ENCODE measurements around the gene UBR2. TPM values are rescaled to one million over a fixed set of nuclear protein-coding genes. Genes with fewer than 3 reads are reported as not detected.

The UBR2 gene
- total RNA-seq, 1 experiment from 2014 or later: 21.1 TPM

- intact Hi-C loops (cut with micrococcal nuclease; ENCODE audit: unreplicated experiment): loop anchor here (5.0 kb wide), 1 partner anchor 346 kb away; the partner anchor contains the start of gene MRPS10
- TF ChIP-seq CTCF (conservative IDR thresholded peaks at IDR 0.05) (no peak), EZH2 (IDR thresholded peaks at IDR 0.05; ENCODE audit: low read depth) (no peak)
- CTCF ChIA-PET: interaction anchor here (1.5 kb wide), 1 partner anchor 15 kb away, joined by 5 read pairs; no protein-coding TSS in a partner anchor
Measured at GRCh38 chr6:42562788-42563405, 932 bp upstream of the UBR2 start.

GRCh38 chr6:42564506-42564825 lies 637 bp downstream of the UBR2 start:
- peak overlapping the region; percentile 78 for H3K4me2 ChIP-seq
- H3K4me3 ChIP-seq: peak overlapping the region; percentile 65
- H3F3A ChIP-seq (ENCODE audit: insufficient read depth, low read depth): no peaks in the 10 kb centered on the region; the same call in 1 of the 2 replicates
- peaks cover 53% of the 10 kb centered on the region for H3K79me2 ChIP-seq (ENCODE audit: low read depth)
- intact Hi-C loops (cut with micrococcal nuclease; ENCODE audit: unreplicated experiment): loop anchor here (5.0 kb wide), 1 partner anchor 347 kb away; the partner anchor contains the start of gene MRPS10
- ChIA-PET POLR2A (ENCODE audit: unreplicated experiment) (interaction anchor here (0.6 to 0.7 kb wide), 3 partner anchors 315 to 1065 kb away, joined by 3 to 4 read pairs (median 4); no protein-coding TSS in a partner anchor), CTCF (interaction anchor here (0.7 to 1.5 kb wide), 2 partner anchors 13 to 17 kb away, joined by 3 to 9 read pairs; no protein-coding TSS in a partner anchor)
- TF ChIP-seq EZH2 (IDR thresholded peaks at IDR 0.05; ENCODE audit: low read depth): no peak
- TF ChIP-seq CTCF (conservative IDR thresholded peaks at IDR 0.05): no peak
- H3K9me3 ChIP-seq (ENCODE audit: insufficient read depth, low read depth): peaks cover 7% of the 10 kb centered on the region
- H3K27me3 ChIP-seq (ENCODE audit: insufficient read depth, low read depth): no peaks in the 10 kb centered on the region
- peak overlapping the region; percentile 86 for H2AFZ ChIP-seq
- peak overlapping the region; percentile 76 for H3K27ac ChIP-seq
- H3K9me2 ChIP-seq (ENCODE audit: insufficient read depth): no peaks in the 10 kb centered on the region
- peaks cover 22% of the 10 kb centered on the region for H3K4me1 ChIP-seq (replicated peaks; ENCODE audit: insufficient read depth)
- no TSS peak for BruUV-seq (replicated peaks)
- H3K36me3 ChIP-seq (ENCODE audit: low read depth): peaks cover 4% of the 10 kb centered on the region; the same call in 1 of the 2 replicates
- DNase-seq: no peak
- peaks cover 8% of the 10 kb centered on the region; the same call in 1 of the 2 replicates for H4K20me1 ChIP-seq (ENCODE audit: insufficient read depth)

More at GRCh38 chr6:42562788-42563405, 932 bp upstream of the UBR2 start:
- BruUV-seq (replicated peaks): no TSS peak
- DNase-seq: no peak
- H3K9me3 ChIP-seq (ENCODE audit: insufficient read depth, low read depth): no peaks in the 10 kb centered on the region
- peak overlapping the region; percentile 65; the same call in 1 of the 2 replicates for H3K4me3 ChIP-seq
- no peaks in the 10 kb centered on the region for H3K36me3 ChIP-seq (ENCODE audit: low read depth)
- H3K4me2 ChIP-seq: peak overlapping the region; percentile 78
- H3K4me1 ChIP-seq (replicated peaks; ENCODE audit: insufficient read depth): peaks cover 14% of the 10 kb centered on the region
- H3K9me2 ChIP-seq (ENCODE audit: insufficient read depth): no peaks in the 10 kb centered on the region
- peak overlapping the region; percentile 65; the same call in 1 of the 2 replicates for H2AFZ ChIP-seq
- no peaks in the 10 kb centered on the region; the same call in 1 of the 2 replicates for H3F3A ChIP-seq (ENCODE audit: insufficient read depth, low read depth)
- H3K79me2 ChIP-seq (ENCODE audit: low read depth): peaks cover 38% of the 10 kb centered on the region
- POLR2A ChIA-PET (ENCODE audit: unreplicated experiment): no interaction called here
- H3K27me3 ChIP-seq (ENCODE audit: insufficient read depth, low read depth): no peaks in the 10 kb centered on the region
- H3K27ac ChIP-seq: no peak overlapping the region
- H4K20me1 ChIP-seq (ENCODE audit: insufficient read depth): peaks cover 8% of the 10 kb centered on the region; the same call in 1 of the 2 replicates

GRCh38 chr6:42565823-42566613 lies 2.2 kb downstream of the UBR2 start:
- Histone ChIP-seq H3K9me2 (ENCODE audit: insufficient read depth) (no peaks in the 10 kb centered on the region), H3K27ac (0 out of 2 replicates have a peak overlapping the region, but pooled peaks have one; percentile 0), H3K27me3 (ENCODE audit: insufficient read depth, low read depth) (no peaks in the 10 kb centered on the region), H3K4me1 (replicated peaks; ENCODE audit: insufficient read depth) (peaks cover 27% of the 10 kb centered on the region), H3K4me3 (peak overlapping the region; percentile 65), H3F3A (ENCODE audit: insufficient read depth, low read depth) (peaks cover 3% of the 10 kb centered on the region; the same call in 1 of the 2 replicates), H3K36me3 (ENCODE audit: low read depth) (peaks cover 4% of the 10 kb centered on the region; the same call in 1 of the 2 replicates), H3K9me3 (ENCODE audit: insufficient read depth, low read depth) (peaks cover 10% of the 10 kb centered on the region), H3K79me2 (ENCODE audit: low read depth) (peaks cover 69% of the 10 kb centered on the region), H2AFZ (0 out of 2 replicates have a peak overlapping the region, but pooled peaks have one; percentile 86), H3K4me2 (peak overlapping the region; percentile 78), H4K20me1 (ENCODE audit: insufficient read depth) (peaks cover 8% of the 10 kb centered on the region; the same call in 1 of the 2 replicates)
- intact Hi-C loops (cut with micrococcal nuclease; ENCODE audit: unreplicated experiment): no loop called here
- ChIA-PET POLR2A (ENCODE audit: unreplicated experiment) (interaction anchor here (0.6 kb wide), 1 partner anchor 39 kb away, joined by 5 read pairs; no protein-coding TSS in a partner anchor), CTCF (interaction anchor here (0.6 to 1.5 kb wide), 2 partner anchors 19 to 239 kb away, joined by 3 read pairs; no protein-coding TSS in a partner anchor)
- TF ChIP-seq CTCF (conservative IDR thresholded peaks at IDR 0.05) (no peak), EZH2 (IDR thresholded peaks at IDR 0.05; ENCODE audit: low read depth) (no peak)
- no TSS peak for BruUV-seq (replicated peaks)
- DNase-seq: no peak

All from PC-9 (cell line).